Measurements from ENCODE around the gene PNKP. TPM values are rescaled to one million over a fixed set of nuclear protein-coding genes. Genes with fewer than 3 reads are reported as not detected.
A peak's percentile ranks its signal among the peaks of the same experiment; 100 is the strongest.

Gene PNKP
- total and polyA plus RNA-seq, 10 of the 15 experiments (the other 5 are each of a cell fraction or from before 2014, with no cell fraction given): 2.9 to 82.3 (median 33.2) TPM

- TF ChIP-seq PML (IDR thresholded peaks at IDR 0.05; ENCODE audit: low read length): peak; percentile 62; the same call in 1 of the 2 replicates
- TF ChIP-seq MLLT1 (IDR thresholded peaks at IDR 0.05): peak; percentile 52; the same call in 1 of the 2 replicates
- no peak for TF ChIP-seq MEF2A (IDR thresholded peaks at IDR 0.05; ENCODE audit: insufficient read depth, low read depth, low read length)
- TF ChIP-seq, protein P1, sequence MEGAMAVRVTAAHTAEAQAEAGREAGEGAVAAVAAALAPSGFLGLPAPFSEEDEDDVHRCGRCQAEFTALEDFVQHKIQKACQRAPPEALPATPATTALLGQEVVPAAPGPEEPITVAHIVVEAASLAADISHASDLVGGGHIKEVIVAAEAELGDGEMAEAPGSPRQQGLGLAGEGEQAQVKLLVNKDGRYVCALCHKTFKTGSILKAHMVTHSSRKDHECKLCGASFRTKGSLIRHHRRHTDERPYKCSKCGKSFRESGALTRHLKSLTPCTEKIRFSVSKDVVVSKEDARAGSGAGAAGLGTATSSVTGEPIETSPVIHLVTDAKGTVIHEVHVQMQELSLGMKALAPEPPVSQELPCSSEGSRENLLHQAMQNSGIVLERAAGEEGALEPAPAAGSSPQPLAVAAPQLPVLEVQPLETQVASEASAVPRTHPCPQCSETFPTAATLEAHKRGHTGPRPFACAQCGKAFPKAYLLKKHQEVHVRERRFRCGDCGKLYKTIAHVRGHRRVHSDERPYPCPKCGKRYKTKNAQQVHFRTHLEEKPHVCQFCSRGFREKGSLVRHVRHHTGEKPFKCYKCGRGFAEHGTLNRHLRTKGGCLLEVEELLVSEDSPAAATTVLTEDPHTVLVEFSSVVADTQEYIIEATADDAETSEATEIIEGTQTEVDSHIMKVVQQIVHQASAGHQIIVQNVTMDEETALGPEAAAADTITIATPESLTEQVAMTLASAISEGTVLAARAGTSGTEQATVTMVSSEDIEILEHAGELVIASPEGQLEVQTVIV (IDR thresholded peaks at IDR 0.05; ENCODE audit: borderline replicate concordance, partially characterized antibody): no peak
- TF ChIP-seq FOXK2 (IDR thresholded peaks at IDR 0.05): peak; percentile 96
- TF ChIP-seq, protein P2, sequence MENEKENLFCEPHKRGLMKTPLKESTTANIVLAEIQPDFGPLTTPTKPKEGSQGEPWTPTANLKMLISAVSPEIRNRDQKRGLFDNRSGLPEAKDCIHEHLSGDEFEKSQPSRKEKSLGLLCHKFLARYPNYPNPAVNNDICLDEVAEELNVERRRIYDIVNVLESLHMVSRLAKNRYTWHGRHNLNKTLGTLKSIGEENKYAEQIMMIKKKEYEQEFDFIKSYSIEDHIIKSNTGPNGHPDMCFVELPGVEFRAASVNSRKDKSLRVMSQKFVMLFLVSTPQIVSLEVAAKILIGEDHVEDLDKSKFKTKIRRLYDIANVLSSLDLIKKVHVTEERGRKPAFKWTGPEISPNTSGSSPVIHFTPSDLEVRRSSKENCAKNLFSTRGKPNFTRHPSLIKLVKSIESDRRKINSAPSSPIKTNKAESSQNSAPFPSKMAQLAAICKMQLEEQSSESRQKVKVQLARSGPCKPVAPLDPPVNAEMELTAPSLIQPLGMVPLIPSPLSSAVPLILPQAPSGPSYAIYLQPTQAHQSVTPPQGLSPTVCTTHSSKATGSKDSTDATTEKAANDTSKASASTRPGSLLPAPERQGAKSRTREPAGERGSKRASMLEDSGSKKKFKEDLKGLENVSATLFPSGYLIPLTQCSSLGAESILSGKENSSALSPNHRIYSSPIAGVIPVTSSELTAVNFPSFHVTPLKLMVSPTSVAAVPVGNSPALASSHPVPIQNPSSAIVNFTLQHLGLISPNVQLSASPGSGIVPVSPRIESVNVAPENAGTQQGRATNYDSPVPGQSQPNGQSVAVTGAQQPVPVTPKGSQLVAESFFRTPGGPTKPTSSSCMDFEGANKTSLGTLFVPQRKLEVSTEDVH (IDR thresholded peaks at IDR 0.05; ENCODE audit: low read depth, partially characterized antibody): peak; percentile 66
- TF ChIP-seq MEF2B (IDR thresholded peaks at IDR 0.05; ENCODE audit: partially characterized antibody, poor library complexity, severe bottlenecking): peak; percentile 20
- no peak for TF ChIP-seq PBX3 (IDR thresholded peaks at IDR 0.05; ENCODE audit: insufficient replicate concordance, low read depth, low read length)
- TF ChIP-seq TCF3 (IDR thresholded peaks at IDR 0.05; ENCODE audit: borderline replicate concordance, insufficient read depth, low read depth, low read length): no peak
- TF ChIP-seq BMI1 (IDR thresholded peaks at IDR 0.05; ENCODE audit: borderline replicate concordance): no peak
- TF ChIP-seq TCF7 (IDR thresholded peaks at IDR 0.05; ENCODE audit: borderline replicate concordance): no peak
- TF ChIP-seq NFIC (IDR thresholded peaks at IDR 0.05; ENCODE audit: low read depth, low read length): no peak
- 0 out of 2 replicates have a peak, but pooled peaks have one; percentile 94 for TF ChIP-seq ASH2L (IDR thresholded peaks at IDR 0.05; ENCODE audit: borderline replicate concordance, low read depth)
- no peak for TF ChIP-seq ZZZ3 (IDR thresholded peaks at IDR 0.05; ENCODE audit: control insufficient read depth, insufficient read length, low read depth)
- no peak for TF ChIP-seq CHD4 (IDR thresholded peaks at IDR 0.05)
- TF ChIP-seq GATAD2B (conservative IDR thresholded peaks at IDR 0.05; ENCODE audit: low read depth): peak; percentile 82; the same call in 1 of the 2 replicates
- TF ChIP-seq KAT2A (conservative IDR thresholded peaks at IDR 0.05; ENCODE audit: control insufficient read depth, low read depth, low read length): no peak
- no peak for TF ChIP-seq HDAC2 (IDR thresholded peaks at IDR 0.05)
- TF ChIP-seq CREB1 (IDR thresholded peaks at IDR 0.05; ENCODE audit: low read depth): peak; percentile 96
- TF ChIP-seq STAT3 (IDR thresholded peaks at IDR 0.05; ENCODE audit: low read depth, low read length): no peak
- no peak for TF ChIP-seq CEBPB (IDR thresholded peaks at IDR 0.05; ENCODE audit: borderline replicate concordance in 1 of 2, low read depth in 2 of 2, low read length in 2 of 2)
- TF ChIP-seq FOXM1 (IDR thresholded peaks at IDR 0.05; ENCODE audit: low read depth, low read length): no peak
Observed at GRCh38 chr19:49850487-49851342, 16.7 kb downstream of the PNKP start, which contains the start of gene PTOV1 (continued).
